ENCODE results near the gene OR6C4.
"Not testable (repeated sequence)": the region's sequence is repeated elsewhere in the genome, so short reads cannot be mapped to it uniquely, and the experiment has no call there.

OR6C4 gene

GRCh38 chr12:55549302-55549701 is at the start of gene OR6C4:
Gene OR6C4, plus strand, starts transcription at chr12:55549602. Its CDS starts 1,625 bp downstream, at chr12:55551227.
- no peak for DNase-seq

- DNase-seq = peak; percentile 11
Measured at GRCh38 chr12:55499810-55500252, 49.6 kb upstream of the OR6C4 start.

DNA sequence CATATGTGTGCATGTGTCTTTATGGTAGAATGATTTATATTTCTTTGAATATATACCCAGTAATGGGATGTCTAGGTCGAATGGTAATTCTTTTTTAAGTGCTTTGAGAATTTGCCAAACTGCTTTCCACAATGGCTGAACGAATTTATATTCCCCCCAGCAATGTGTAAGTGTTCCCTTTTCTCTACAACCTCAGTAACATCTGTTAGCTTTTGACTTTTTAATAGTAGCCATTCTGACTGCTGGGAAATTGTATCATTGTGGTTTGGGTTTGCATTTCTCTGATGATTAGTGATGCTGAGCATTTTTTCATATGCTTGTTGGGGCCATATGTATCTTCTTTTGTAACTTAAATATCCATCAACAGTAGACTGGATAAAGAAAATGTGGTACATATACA is 47.8 kb upstream of the OR6C4 start:
- DNase-seq = no peak

DNA sequence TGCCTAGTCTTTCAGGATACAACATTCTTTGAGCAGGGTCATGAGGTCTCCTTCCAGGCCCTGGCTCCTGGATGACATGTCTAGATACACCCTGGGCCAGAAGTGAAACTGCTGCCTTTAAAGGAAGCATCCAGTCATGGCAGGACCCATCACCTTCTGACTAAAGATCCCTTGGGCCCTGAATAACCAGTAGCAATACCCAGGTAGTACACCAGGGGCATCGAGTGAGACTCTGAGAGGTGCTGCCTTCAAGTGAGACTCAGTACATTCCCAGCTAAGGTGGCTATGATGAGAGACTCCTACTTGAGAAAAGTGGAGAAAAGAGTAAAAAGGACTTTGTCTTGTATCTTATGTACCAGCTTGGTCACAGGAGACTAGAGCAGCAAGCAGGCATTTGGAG is 33.7 kb upstream of the OR6C4 start:
- DNase-seq = no peak

- DNase-seq = no peak
Measured at GRCh38 chr12:55516391-55516790, 33.0 kb upstream of the OR6C4 start.

DNA sequence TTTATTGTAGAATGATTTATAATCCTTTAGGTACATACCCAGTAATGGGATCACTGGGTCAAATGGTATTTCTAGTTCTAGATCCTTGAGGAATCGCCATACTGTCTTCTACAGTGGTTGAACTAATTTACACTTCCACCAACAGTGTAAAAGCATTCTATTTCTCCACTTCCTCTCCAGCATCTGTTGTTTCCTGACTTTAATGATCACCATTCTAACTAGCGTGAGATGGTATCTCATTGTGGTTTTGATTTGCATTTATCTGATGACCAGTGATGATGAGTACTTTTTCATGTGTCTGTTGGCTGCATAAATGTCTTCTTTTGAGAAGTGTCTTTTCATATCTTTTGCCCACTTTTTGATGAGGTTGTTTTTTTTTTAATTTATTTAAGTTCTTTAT is 1.2 kb upstream of the OR6C4 start:
- DNase-seq = not testable (repeated sequence)

- DNase-seq = no peak
Measured at GRCh38 chr12:55548756-55549155, 646 bp upstream of the OR6C4 start.

- DNase-seq = no peak
Measured at GRCh38 chr12:55554296-55554695, 4.9 kb downstream of the OR6C4 start.

- DNase-seq = not testable (repeated sequence)
Measured at GRCh38 chr12:55570060-55570459, 20.7 kb downstream of the OR6C4 start.

GRCh38 chr12:55570689-55571088 is 21.3 kb downstream of the OR6C4 start:
- not testable (repeated sequence) for DNase-seq

DNA sequence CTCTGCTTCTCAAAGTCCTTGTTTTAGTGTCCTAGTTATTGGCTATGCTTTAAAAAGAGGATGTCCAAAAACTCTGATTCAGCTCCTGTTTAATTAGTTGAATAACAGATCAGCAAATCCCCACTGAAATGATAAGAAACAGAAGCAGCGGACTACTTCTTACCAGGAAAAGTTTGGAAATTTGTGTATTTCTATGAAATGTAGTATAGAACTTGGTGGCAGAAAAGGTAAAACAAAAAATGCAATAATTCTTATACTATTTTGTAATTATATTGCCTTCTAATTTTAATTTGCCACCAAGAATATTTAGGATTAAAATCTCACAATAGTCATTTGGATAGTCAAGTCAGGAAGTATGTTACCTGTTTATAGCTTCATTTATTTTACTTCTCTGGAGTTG is 22.8 kb downstream of the OR6C4 start, which contains the start of gene OR2AP1:
OR2AP1 (plus strand) TSS at position 301 of the 400 bp plus-strand sequence. CDS start 1,947 bp downstream, outside the sequence.
- DNase-seq = no peak

- no peak for DNase-seq
Measured at GRCh38 chr12:55582066-55582465, 32.7 kb downstream of the OR6C4 start.

- DNase-seq = no peak
Measured at GRCh38 chr12:55585817-55586216, 36.4 kb downstream of the OR6C4 start.

DNA sequence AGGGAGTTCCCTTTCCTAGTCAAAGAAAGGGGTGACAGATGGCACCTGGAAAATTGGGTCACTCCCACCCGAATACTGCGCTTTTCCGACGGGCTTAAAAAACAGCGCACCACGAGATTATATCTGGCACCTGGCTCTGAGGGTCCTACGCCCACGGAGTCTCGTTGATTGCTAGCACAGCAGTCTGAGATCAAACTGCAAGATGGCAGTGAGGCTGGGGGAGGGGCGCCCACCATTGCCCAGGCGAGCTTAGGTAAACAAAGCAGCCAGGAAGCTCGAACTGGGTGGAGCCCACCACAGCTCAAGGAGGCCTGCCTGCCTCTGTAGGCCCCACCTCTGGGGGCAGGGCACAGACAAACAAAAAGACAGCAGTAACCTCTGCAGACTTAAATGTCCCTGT is 40.8 kb downstream of the OR6C4 start:
- DNase-seq = not testable (repeated sequence)
